CD4-positive, alpha-beta T cell treated with Interferon alpha-2 for 1 hour (primary cell): ENCODE measurements around the gene SHISA6.
"Not testable (repeated sequence)": the region's sequence is repeated elsewhere in the genome, so short reads cannot be mapped to it uniquely, and the experiment has no call there.

ENCODE experiments used
- DNase-seq, 2 donors: peaks; one replicate each; pipeline ENCODE4 v3.0.0-alpha.2; 2020 to 2022

SHISA6 gene

DNA sequence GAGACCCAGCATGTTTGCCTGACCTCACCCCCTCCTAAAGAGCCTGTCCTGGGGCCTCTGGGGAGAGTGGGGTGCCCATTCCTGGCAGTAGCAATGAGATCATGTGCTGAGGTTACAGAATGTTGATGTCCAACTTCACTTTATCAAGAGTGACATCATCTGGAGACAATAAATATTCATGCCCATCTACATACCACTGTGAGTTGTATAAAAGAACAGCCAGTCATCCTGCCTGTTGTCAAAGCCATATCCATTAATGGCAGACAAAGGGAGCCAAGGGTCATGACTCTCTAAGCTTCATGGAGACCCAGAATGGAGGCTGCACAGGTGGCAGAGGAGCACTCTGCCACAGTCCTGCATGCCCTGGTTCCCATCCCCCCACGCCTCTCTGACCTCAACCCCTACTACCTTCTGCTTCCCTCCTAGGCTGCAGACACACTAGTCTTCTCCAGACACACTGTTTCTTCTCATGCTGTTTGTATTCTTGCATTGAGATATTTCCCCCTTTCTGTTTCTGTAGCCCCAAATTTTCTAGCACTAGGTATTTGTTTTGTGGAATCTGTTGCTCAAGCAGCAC is 27.1 kb downstream of the SHISA6 start:
- DNase-seq, result no peak

DNA sequence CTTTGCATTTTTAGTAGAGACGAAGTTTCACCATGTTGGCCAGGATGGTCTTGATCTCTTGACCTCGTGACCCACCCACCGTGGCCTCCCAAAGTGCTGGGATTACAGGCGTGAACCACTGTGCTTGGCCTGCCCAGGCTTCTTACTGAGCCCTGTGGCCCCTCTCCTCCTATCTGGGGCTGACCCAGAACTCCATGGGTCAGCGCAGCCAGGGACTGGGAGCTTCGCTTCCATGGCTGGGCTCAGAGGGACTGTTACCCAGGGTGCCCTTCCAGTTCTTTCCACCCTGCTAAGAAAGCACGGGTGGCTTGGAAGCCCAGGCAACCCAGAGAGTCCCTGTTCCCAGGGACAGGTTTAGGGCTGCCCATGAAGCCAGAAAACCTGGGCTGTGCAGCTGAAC is 28.2 kb downstream of the SHISA6 start:
- DNase-seq, result no peak

DNA sequence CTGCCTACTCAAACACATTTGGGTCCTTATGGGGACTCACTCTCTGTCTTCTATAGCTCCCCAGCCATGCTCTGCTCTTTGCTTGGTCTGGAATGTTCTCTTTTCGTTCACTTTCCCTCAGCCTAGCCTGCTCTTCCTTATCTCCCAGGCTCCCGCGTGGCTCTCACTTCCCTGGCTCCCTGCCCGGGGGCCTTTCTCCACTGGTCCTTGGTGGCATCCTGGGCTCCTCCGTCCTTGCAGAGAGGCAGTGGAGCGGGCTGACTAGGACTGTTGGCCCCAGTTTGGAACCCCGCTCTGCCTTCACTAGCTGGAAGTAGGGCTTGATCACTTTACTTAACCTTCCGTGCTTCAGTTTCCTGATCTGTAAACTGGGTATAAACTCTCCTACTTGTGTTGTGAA is 31.2 kb downstream of the SHISA6 start:
- no peak for DNase-seq

DNA sequence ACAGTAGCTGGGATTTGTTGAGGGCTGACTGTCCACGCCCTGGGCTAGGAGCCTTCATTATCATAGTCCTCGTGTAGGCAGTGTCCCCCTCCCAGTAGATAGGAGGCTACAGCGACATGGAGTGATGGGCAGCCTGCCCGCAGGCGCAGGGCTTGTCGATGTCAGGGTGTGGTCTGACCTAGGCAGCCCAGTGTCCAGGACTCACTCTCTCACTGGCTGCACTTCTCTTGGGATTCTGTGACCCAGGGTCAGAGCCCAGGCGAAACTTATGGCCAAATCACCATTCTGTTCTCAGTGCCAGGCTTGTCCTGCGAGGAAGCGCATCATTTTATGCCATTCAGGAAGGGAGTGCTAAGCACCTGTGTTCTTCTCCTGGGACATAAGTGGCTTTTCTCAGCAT is 32.6 kb downstream of the SHISA6 start:
- DNase-seq, result no peak

DNA sequence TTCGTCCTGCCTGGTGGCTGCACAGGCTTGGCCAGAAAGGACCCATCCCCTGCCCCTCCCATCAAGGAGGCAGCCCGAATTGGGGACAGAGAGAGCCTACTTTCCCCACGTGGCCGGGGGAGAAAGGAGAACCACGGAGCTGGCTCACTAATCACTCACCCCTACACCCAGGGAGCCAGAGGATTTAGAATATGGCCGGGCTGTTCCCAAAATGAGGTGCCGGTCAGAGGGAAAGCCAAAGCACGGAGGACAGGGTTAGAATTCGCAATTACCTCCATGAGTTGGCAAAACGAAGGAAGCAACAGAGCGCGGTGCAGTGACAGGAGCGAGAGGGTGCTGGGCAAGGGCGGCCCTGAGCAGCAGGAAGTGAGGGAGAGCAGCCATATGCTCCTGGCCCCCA is 33.1 kb downstream of the SHISA6 start:
- DNase-seq, result no peak

DNA sequence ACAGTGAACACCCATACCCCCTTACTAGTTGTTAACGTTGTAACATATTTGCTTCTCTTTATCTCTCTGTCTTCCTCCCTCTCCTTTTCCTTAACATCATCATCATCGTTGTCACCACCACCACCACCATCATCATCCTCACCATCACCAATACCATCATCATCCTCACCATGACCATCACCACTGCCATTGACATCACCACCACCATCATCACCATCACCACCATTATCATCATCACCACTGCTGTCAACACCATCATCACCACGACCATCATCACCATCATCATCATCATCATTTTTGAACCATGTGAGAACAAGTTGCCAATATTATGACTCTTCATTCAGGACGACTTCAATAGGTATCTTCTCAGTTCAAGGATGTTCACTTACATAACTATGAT is 35.5 kb downstream of the SHISA6 start:
- no peak for DNase-seq

DNA sequence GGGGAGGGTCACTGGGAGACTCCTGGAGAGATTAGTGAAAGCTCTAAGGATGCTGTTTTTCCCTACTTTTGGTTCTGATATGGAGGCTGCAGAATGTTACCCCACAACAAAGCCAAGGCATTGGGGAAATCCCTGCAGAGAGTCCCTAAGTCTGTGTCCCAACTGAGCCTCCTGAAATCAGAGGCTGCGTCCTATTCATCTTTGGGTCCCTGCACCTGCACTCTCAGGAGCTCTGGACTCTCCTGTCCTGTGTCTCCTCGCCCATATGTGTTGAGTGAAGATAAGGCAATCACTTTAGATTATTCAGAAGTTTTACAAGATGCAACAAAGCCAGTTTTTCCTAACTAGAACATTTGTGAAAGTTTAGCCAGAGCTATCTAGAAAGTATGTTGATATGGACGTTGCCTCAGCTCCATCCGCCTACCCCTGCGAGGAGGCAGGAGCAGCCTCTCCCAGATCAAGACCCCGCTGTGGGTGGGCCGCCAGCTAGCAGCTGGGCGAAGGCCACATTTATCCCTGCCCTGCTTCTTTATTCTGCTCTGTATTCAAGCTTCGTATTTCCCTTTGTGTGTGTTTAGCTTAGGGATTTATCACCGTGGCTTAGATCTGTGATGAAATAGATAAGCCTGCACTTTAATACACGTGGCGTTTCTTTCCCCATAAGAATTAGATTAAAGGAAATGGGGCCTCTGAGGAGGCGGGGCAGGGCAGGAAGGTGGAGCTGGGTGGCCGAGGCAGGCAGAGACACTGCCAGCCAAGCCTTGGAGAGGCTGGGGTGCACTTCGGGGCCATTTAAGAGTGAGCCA is 37.4 kb downstream of the SHISA6 start:
- DNase-seq, result no peak

DNA sequence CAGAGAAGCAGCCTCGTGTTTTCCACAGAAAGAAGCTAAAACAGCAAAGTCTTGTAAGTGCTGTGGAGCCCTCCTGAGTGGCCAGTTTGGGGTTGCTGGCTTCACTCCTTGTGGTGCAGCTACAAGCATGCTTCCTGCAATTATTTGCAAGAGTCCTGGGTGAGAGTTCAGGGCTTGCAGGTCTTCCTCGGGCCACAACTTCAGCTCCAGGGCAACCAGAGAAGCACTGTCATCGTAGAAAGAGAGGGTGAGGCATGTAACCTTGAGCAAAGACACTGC is 37.9 kb downstream of the SHISA6 start:
- no peak for DNase-seq

DNA sequence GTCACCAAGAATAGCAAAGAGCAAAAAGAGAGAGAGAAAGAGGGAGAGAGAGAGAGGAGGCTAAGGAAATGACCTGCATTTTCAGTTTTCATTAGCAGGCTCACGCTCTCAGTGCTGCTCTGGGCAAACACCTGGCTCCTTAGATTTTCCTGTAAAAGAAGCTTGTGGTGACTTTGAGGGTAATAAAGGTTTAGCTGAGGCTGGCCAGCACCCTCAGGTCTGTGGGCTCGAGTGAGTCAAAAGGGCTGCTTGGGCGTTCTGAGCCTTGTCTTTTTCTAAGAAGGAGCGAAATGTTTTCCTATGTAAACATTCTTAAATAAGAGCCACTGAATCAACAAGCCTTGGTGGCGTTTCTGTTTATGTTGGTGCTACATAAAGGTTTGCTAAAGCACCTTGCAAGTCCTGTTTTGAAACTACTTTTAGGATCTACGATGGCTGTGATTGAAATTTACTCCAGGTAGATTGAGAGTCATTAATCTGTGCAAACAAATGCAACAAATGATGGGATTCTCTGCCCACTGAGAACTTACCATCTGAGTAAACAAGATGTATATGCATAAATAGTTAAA is 38.8 kb downstream of the SHISA6 start:
- DNase-seq, result no peak

DNA sequence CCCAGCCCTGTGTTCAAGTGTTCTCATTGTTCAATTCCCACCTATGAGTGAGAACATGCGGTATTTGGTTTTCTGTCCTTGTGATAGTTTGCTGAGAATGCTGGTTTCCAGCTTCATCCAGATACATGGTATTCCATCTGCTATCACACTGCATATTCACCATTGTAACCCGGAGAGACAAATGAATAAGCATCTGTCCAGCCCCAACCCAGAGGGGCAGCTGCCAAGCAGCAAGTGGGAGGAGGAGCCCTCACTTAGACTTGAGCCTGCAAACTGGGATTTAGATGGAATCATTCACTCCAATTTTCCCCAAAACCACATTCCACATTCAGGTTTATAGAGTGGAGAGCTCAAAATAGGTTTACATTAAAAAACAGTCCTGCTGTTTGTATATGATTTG is 41.6 kb downstream of the SHISA6 start:
- no peak for DNase-seq

DNA sequence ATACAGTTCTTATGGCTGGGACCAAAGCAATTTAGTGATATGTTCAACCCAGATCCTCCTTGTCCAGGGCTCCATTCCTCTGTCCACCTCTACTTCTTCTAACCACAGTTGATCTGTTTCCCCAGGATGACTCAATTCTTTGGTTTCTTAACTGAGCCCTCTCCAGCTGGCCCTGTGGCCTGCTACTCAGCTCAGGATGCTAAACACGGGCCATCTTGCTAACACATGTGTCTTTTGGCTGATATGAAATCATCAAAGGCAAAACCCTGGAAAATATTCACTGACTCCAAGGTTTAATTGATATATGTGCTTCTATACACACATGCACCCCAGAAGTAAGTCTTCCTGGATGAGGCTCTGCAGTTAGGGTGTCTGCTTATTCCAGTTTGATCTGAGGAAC is 43.8 kb downstream of the SHISA6 start:
- no peak for DNase-seq

DNA sequence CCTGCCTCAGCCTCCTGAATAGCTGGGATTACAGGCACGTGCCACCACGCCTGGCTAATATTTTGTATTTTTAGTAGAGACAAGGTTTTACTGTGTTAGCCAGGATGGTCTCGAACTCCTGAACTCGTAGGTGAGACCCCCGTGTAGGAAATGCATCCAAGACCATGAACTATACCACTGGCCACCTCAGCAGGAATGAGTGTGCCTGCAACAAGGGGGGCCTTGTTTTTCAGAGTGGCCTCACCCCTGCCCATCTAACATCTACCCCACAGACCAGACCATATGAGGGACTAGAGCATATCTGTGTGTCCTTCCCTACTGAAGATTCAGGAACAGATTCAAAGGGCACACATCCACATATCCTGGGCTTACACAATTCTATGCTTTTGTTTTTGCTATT is 44.9 kb downstream of the SHISA6 start:
- DNase-seq, result no peak

DNA sequence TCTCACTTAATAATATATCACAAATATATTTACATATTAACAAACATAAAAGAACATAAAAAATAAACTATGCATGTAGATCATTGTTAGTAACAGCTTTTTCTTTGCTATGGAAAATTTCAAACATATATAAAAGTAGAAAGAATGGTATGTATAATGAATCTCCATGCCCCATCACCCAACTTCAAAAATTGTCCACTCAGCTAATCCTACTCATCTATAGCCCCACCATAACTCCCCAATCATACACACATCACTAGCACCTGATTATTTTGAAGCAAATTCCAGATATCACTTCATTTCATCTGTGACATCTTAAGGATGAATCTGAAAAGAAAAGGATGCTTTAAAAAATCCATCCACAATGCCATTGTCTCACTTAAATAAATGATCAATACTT is 46.8 kb downstream of the SHISA6 start:
- no peak for DNase-seq

DNA sequence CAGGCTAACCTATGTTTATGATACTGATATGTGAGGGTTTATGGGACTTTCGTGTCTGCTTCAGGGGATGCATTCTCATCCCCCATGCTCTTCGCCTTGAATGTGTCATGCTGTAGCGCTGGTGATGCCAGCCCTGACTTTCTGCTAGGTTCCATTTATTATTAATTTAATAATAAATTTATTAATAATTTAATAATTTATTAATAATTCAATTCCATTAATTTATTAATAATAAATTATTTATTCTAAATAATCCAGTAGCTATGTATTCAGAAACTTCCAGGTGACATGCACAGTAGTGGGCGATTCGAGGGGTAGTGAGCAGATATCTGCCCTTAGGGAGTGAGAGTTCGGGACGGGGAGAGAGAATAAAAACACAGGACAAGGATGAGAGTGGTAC is 49.8 kb downstream of the SHISA6 start:
- DNase-seq, result no peak

DNA sequence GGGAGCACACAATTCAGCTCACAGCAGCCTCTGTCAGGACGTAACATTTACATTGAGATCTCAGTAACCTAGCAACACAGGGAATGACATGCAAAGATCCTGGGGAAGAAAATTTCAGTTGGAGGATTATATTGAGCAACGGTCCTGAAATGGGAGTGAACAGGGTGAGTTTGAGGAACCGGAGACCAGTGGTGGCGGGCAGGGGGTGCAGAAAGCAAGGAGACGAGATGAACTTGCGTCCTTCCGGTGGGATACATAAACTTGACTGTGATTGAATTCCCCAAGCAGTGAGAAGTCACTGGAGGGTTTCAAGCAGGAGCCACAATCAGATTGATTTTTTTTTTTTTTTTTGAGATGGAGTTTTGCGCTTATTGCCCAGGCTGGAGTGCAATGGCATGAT is 51.5 kb downstream of the SHISA6 start:
- DNase-seq, result no peak

DNA sequence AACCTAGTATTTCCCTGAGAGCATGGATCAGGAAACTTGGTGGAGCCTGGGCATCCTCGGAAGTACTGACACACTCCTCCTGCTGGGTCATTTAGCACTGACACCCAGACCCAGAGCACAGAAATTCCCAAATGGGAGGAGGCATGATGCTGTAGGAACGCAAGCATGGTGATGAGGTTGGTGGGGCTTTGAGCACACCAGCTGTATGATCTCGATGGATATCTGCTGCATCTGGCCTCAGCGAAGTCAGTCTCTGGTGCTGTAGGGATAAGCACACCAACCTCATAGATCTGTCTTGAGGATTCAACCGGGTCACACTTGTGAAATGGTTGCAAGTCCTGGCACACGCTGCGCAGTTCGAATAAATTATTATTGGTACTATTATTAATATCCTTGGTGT is 52.5 kb downstream of the SHISA6 start:
- DNase-seq, result no peak

DNA sequence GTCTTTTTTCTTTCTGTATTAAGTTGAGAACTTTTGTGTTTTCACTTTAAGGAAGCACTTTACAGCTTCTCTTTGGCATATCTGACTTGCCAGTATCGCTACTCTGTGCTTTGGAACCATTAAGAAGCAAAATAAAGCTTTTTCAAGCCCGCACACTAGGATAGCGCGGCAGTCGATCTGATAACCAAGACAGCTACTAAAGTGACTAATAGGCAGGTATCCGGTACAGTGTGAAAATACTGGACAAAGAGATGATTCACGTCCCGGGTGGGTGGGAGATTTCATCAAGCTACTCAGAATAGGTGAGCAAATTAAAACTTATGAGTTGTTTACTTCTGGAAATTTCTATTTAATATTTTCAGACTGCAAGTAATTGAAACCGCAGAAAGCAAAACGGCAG is 53.8 kb downstream of the SHISA6 start:
- DNase-seq, result no peak

DNA sequence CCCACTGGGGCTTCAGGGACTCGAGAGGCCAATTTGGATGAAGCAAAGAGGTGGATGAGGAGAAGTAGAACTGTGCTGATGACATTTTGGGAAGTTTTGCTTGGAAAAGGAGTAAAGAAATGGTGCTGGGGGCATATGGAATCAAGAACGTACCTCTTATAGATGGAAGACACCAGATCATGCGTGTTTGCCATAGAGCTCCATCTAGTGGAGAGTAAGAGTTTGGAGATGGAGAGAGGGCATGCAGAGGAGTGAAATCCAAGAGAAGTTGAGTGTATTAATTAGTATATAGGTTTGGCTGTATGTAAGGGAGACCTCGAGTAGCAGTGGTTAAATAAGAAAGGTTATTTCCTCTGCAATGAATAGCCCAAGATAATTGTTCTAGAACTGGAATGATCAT is 56.0 kb downstream of the SHISA6 start:
- no peak for DNase-seq

DNA sequence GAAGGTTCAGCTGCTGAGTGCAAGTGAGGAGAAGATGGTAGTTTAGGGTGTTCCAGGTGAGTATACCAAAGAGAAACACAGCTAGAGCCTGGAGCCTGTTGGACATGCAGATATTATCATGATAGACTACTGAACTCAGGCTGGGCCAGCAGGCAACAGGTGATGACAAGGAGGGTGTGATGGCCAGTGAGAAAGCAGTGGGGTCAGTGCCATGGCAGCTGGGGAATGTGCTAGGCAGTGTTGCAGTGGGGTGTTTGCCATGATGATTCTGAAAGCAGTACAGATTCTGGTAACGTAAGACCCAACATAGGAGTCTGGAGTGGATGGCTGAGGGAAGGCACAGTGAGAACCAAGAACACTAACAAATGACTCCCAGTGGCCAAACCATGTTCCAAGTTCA is 57.4 kb downstream of the SHISA6 start:
- no peak for DNase-seq

DNA sequence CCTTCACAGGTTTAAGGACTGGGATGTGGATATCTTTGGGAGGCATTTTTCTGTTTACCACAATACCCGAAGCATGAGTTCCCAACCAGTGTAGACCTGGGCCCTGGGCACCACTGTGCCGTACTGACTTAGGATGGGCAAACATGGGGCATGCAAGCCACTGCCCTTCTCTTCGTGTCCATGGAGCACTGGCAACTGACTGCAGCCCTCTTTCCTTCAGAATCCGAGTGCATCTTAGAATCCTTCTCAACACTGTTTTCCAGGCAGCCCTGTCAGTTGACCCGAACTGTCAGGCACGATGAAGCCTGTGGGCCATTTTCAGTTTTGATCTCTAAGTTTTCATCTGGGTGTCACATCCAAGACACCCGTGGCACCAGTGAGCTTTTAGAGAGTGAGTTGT is 59.2 kb downstream of the SHISA6 start:
- DNase-seq, result no peak

DNA sequence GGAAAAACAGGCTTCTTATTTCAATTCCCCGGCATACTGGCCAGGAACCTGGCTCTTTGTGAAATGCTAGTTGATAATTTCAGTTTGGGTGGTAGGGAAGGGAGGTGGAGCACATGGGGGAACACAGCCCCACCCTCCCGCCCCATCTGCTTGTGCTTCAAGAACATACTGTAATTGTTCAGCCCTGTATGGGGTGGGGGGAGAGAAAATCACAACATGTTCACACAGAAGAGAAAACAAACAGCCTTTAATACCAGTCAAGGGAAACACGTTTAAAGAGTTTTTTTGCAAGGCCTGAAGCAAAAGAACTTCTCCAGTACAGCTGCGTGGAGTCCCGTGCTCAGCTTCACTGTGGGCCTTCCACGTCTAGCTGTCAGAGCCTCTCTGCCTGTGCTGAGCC is 59.7 kb downstream of the SHISA6 start:
- DNase-seq, result no peak

DNA sequence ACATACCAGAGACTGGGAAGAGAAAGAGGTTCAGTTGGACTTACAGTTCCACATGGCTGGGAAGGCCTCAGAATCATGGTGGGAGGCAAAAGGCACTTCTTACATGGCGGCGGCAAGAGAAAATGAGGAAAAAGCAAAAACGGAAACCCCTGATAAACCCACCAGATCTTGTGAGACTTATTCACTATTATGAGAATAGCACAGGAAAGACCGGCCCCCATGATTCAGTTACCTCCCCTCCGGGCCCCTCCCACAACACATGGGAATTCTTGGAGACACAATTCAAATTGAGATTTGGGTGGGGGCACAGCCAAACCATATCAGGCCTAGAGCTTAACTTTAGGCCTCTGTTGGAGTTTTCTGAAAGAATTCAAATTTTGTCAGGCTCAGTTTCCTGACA is 60.9 kb downstream of the SHISA6 start:
- DNase-seq, result not testable (repeated sequence)

DNA sequence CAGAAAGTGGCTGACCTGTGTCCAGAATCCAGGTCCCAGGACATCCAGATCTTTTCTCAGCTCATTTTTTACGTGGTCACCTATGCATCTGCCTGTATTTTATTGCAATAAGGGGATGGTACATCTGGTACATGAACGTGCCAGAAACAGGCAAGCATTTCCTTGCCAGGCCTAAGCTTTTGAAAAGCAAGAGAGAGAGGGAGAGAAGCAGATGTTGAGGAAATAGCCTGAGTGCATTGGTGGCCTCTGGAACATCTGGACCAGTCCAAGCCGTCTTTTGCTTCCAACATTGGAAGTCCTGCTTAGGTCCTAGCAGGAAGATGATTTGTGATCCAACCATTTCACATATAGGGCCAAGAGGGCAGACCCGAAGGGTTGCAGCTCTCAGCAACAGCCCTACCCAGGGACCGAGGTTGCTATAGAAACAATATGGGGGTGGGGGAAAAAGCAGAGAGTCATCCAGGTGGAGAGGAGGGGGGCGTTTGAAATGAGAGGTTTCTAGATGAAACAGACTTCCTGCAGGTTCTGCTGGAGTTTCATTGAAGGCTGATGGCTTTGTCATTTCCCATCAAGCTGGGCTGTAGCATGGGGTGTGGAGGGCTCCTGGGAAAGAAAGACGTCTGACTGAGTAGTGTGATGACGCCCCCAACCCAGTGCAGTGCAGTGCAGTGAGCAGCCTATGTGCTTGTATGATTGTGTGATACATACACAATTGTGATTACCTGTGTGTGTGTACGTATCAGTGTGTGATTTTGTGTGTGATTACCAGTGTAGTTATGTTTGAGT is 61.6 kb downstream of the SHISA6 start:
- DNase-seq, result no peak

DNA sequence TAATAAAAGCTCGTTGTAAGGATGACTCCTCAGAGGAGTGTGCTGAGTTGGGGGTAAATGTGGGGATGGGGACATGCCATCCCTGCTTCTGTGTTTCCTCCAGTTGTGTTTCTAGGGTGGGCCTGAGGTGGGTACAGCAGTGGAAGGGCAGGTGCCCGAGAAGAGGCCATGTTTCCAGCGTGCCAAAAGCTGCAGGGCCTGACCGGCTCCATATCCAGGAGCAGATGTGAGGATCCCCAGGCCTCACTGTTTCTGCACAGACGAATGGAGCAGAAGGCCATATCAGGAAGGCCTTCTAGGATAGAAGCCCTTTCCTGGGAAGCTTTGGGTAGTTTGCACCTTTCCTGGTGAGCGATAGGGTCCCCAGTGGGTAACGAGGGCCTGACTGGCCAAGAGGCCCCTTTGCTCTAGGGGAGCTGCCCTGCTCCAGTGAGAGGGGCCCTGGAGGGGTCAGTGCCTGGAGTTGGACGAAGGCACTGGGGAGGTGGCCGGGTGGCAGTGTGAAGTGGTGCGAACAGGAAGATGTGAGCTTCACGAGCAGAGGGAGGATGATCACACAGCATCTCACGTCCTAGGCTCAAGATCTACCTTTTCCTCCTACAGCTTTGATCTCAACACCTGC is 62.9 kb downstream of the SHISA6 start:
- no peak for DNase-seq
